GM12872 (cell line): Measurements from ENCODE around the gene POU3F1.

ENCODE experiments used
- CTCF ChIP-seq: IDR thresholded peaks from 3 replicates; pipeline ENCODE4 v1.5.1; 2011; ENCODE audit warnings: low read depth, mild to moderate bottlenecking, low read length, moderate library complexity; ENCODE audit not compliant: insufficient read depth

POU3F1 gene

GRCh38 chr1:38062361-38063288 lies 16.0 kb upstream of the POU3F1 start:
- no peak for TF ChIP-seq CTCF

DNA sequence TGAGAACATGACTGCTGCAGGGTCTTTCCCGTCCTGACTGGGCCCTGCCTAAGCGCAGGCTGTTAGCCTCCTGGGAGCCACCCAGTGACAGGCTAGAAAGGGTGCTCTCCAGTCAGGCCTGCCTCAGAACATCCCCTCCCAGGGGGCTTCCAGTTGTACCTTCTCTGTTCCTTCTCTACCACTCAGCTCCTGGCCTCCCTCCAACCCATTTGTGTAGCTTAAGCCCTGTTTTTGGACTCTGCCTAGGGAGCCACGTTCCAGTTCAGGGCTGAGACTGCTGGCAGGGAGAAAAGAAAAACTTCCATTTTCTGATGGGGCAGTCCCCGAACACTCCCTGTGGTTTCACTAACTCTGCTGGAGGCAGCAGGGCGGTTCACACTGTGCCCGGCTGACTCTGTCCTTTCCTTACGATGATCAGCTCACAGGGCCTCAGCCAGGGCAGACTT lies 15.3 kb upstream of the POU3F1 start:
- no peak for TF ChIP-seq CTCF

DNA sequence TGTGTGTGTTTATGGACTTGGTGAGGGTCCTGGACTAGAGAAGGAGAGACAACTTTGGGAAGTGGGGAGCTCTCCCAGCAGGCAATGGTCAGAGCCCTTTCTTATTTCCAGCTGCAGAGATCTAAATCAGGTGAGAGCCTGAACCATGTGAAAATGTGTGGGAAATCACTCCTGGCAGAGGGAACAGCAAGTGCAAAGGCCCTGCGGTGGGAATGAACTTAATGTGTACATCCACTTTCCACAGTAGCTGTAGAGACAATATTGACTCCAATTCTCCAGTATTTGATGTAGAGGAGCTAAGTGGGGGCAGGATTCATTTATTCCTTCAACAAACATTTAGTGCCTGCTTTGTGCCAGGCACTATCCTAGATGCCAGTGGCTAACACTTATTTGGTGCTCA lies 14.7 kb upstream of the POU3F1 start:
- TF ChIP-seq CTCF, result no peak

- TF ChIP-seq CTCF, result no peak
These were observed 13.9 kb upstream of the POU3F1 start for GRCh38 chr1:38060498-38060897.

GRCh38 chr1:38059635-38060250 lies 13.2 kb upstream of the POU3F1 start:
- TF ChIP-seq CTCF, result no peak

- no peak for TF ChIP-seq CTCF
These were observed 9.4 kb upstream of the POU3F1 start for GRCh38 chr1:38055965-38056364.

DNA sequence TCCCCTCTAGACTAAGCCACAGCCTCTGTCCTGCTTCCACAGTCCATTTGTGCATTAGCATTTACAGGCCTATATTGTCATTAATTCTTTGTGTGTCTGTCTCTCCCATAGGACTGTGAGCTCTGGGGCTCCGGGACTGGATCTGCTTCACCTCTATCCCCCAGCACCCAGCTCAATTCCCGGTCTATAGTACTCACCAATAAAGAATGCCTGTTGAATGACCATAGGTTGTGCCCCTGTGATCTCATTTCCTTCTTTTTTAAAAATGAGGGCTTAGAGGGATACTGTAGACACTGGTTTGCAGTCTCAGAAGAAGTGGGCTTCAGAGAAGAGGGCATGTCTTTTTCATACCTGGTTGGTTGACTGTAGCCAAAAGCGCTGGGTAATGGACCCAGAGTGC lies 8.8 kb upstream of the POU3F1 start:
- TF ChIP-seq CTCF, result no peak
